Adrenal gland (tissue), 5 donors: ENCODE measurements around the gene ATP13A2.

Experiments used
- POLR2A ChIP-seq, 2 donors: fragments of 450-650 bp; IDR thresholded peaks; one replicate each; pipeline ENCODE4 v1.6.1; 2017; ENCODE audit warnings: antibody characterized with exemption in 2 of 2, mild to moderate bottlenecking in 2 of 2, moderate library complexity in 1 of 2
- TF ChIP-seq, protein P1 (sequence below), 6 experiments: fragments of 450-650 bp in 4 of 6; fragments of 200-600 bp in 2 of 6; sonication (generic) in 1 of 6; IDR thresholded peaks; 1 replicate in 5 of 6; 2 replicates in 1 of 6; pipeline versions ENCODE4 v1.5.1 to v1.8.0; 2016 to 2021; ENCODE audit warnings: antibody characterized with exemption in 6 of 6, mild to moderate bottlenecking in 2 of 6, moderate library complexity in 1 of 6
- donor health status: DM: no; HTN: no; CAD: no.

DNA sequence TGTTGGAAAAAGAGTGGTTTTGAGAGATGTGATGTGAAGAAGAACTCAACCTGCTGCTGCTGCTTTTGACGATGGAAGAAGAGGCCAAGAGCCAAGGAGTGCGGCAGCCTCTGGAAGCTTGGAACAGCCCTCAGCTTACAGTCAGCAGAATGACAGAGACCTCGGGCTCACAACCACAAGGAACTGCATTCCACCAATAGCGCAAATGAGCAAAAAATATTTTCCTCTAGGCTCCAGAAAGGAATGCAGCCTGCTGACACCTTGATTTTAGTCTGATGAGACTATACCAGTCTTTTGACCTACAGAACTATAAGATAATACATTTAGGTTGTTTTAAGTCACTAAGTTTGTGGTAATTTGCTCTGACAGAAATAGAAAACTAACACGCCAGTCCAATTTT is 31.9 kb upstream of the ATP13A2 start:
- no peak for TF ChIP-seq POLR2A (IDR thresholded peaks at IDR 0.05)
- TF ChIP-seq, protein P1, sequence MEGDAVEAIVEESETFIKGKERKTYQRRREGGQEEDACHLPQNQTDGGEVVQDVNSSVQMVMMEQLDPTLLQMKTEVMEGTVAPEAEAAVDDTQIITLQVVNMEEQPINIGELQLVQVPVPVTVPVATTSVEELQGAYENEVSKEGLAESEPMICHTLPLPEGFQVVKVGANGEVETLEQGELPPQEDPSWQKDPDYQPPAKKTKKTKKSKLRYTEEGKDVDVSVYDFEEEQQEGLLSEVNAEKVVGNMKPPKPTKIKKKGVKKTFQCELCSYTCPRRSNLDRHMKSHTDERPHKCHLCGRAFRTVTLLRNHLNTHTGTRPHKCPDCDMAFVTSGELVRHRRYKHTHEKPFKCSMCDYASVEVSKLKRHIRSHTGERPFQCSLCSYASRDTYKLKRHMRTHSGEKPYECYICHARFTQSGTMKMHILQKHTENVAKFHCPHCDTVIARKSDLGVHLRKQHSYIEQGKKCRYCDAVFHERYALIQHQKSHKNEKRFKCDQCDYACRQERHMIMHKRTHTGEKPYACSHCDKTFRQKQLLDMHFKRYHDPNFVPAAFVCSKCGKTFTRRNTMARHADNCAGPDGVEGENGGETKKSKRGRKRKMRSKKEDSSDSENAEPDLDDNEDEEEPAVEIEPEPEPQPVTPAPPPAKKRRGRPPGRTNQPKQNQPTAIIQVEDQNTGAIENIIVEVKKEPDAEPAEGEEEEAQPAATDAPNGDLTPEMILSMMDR (IDR thresholded peaks at IDR 0.05): no peak
